HL-60 (cell line): Measurements from ENCODE around the gene CYP4A22.
A peak's percentile ranks its signal among the peaks of the same experiment; 100 is the strongest.

ENCODE experiments used
- CTCF ChIP-seq: IDR thresholded peaks from one replicate; pipeline ENCODE4 v1.5.1; 2011; ENCODE audit warnings: low read length, control low read depth, inconsistent platforms; ENCODE audit not compliant: insufficient read depth
- GABPA ChIP-seq: IDR thresholded peaks from 2 replicates; pipeline ENCODE4 v1.6.1; 2012; ENCODE audit warnings: low read depth
- POLR2AphosphoS5 ChIP-seq: IDR thresholded peaks from 2 replicates; pipeline ENCODE4 v1.6.1; 2012; ENCODE audit warnings: low read depth
- REST ChIP-seq: IDR thresholded peaks from 2 replicates; pipeline ENCODE4 v1.6.1; 2012; ENCODE audit warnings: low read depth; ENCODE audit not compliant: insufficient replicate concordance
- SPI1 ChIP-seq: IDR thresholded peaks from 2 replicates; pipeline ENCODE4 v1.6.1; 2012; ENCODE audit warnings: low read depth, mild to moderate bottlenecking, borderline replicate concordance

GRCh38 chr1:47147047-47147785 lies 10.0 kb downstream of the CYP4A22 start:
- TF ChIP-seq POLR2AphosphoS5 (no peak), CTCF (no peak), GABPA (no peak), REST (peak; percentile 16), SPI1 (no peak)
